Endothelial cell of umbilical vein (primary cell): ENCODE measurements around the gene ZNF285. TPM values are rescaled to one million over a fixed set of nuclear protein-coding genes. Genes with fewer than 3 reads are reported as not detected.

ENCODE experiments used
- BruUV-seq: library from RNA; stranded (reverse); fragments of 400-500 nt; replicated peaks from 2 replicates; lab custom pipeline; 2021; lab: Mats Ljungman, UMichigan
- CTCF ChIA-PET: fragments of 300-600, 350-600 bp; sonication (Branson Sonifier 250); formaldehyde crosslinking; loops from one replicate; lab custom pipeline; 2021; ENCODE audit warnings: antibody characterized with exemption, inconsistent platforms; lab: Charles Lee
- POLR2A ChIA-PET: fragments of 300-600, 350-600 bp; sonication (Branson Sonifier 250); formaldehyde crosslinking; loops from one replicate; lab custom pipeline; 2021; ENCODE audit warnings: antibody characterized with exemption, inconsistent platforms; lab: Charles Lee
- DNase-seq: peaks from one replicate; pipeline ENCODE4 v3.0.0-alpha.2; 2011; ENCODE audit warnings: low read depth, low spot score
- FAIRE-seq: peaks from 2 replicates; lab custom pipeline; 2011; peaks lifted over from hg19 to GRCh38; lab: Jason Lieb, UNC
- H2AFZ ChIP-seq: 2 replicates; pipeline ENCODE4 v1.6.0; 2012; ENCODE audit warnings: low read depth, low read length, control low read depth, inconsistent platforms
- H3K27ac ChIP-seq: 2 replicates; pipeline ENCODE4 v1.5.1; 2011; ENCODE audit warnings: low read depth, mild to moderate bottlenecking, control low read depth, low read length, moderate library complexity; ENCODE audit not compliant: insufficient read depth
- H3K27me3 ChIP-seq, 2 experiments: 2 replicates each; pipeline versions ENCODE4 v1.6.0 to v1.6.1; 2011; ENCODE audit warnings: low read length in 2 of 2, mixed read lengths in 1 of 2; ENCODE audit not compliant: control insufficient read depth in 2 of 2, insufficient read depth in 2 of 2
- H3K36me3 ChIP-seq, 2 experiments: 2 replicates in 1 of 2; 3 replicates in 1 of 2; pipeline ENCODE4 v1.5.1; 2011; ENCODE audit warnings: low read length in 2 of 2, mild to moderate bottlenecking in 1 of 2, moderate library complexity in 1 of 2; ENCODE audit not compliant: control insufficient read depth in 2 of 2, insufficient read depth in 2 of 2; ENCODE audit errors: extremely low read depth in 1 of 2
- H3K4me1 ChIP-seq: 3 replicates; pipeline ENCODE4 v1.5.1; 2011; ENCODE audit warnings: mild to moderate bottlenecking, low read length; ENCODE audit not compliant: control insufficient read depth, insufficient read depth; ENCODE audit errors: extremely low read depth
- H3K4me2 ChIP-seq: 2 replicates; pipeline ENCODE4 v1.6.1; 2011; ENCODE audit warnings: low read length, control low read depth, mixed read lengths; ENCODE audit not compliant: insufficient read depth
- H3K4me3 ChIP-seq, 3 experiments: fragments of 200-600 bp in 1 of 3; sonication (generic), shearing (Covaris generic) in 1 of 3; replicated peaks in 1 of 3; 2 replicates each; pipeline ENCODE4 v1.5.1; 2011 to 2016; ENCODE audit warnings: control low read depth in 3 of 3, low read length in 3 of 3, mild to moderate bottlenecking in 2 of 3, inconsistent platforms in 1 of 3, low read depth in 1 of 3, moderate library complexity in 1 of 3; ENCODE audit not compliant: insufficient read depth in 1 of 3
- H3K79me2 ChIP-seq: 2 replicates; pipeline ENCODE4 v1.6.0; 2012; ENCODE audit warnings: low read length, inconsistent platforms; ENCODE audit not compliant: control insufficient read depth, insufficient read depth
- H3K9ac ChIP-seq: replicated peaks from 2 replicates; pipeline ENCODE3; 2011; ENCODE audit warnings: low read length, control low read depth; ENCODE audit not compliant: insufficient read depth; ENCODE audit errors: extremely low read depth
- H3K9me1 ChIP-seq: replicated peaks from 3 replicates; pipeline ENCODE4 v1.6.0; 2011; ENCODE audit warnings: mild to moderate bottlenecking, low read length; ENCODE audit not compliant: control insufficient read depth, insufficient read depth; ENCODE audit errors: extremely low read depth
- H3K9me3 ChIP-seq: replicated peaks from 2 replicates; pipeline ENCODE4 v1.5.1; 2012; ENCODE audit warnings: low read length, inconsistent platforms; ENCODE audit not compliant: control insufficient read depth, insufficient read depth
- H4K20me1 ChIP-seq: replicated peaks from 2 replicates; pipeline ENCODE3; 2011; ENCODE audit warnings: mild to moderate bottlenecking, low read length; ENCODE audit not compliant: control insufficient read depth, insufficient read depth; ENCODE audit errors: extremely low read depth
- GATA2 ChIP-seq: IDR thresholded peaks from 2 replicates; pipeline ENCODE4 v1.7.0; 2011; ENCODE audit warnings: low read depth, mild to moderate bottlenecking, moderate library complexity, mixed read lengths, low read length; ENCODE audit not compliant: insufficient read length, insufficient read depth
- JUN ChIP-seq: IDR thresholded peaks from 2 replicates; pipeline ENCODE4 v1.6.1; 2011; ENCODE audit warnings: borderline replicate concordance, low read depth; ENCODE audit not compliant: insufficient read length, insufficient read depth
- POLR2AphosphoS5 ChIP-seq: IDR thresholded peaks from 2 replicates; pipeline ENCODE4 v1.6.1; 2012; ENCODE audit warnings: low read depth, mild to moderate bottlenecking, control low read depth, low read length, moderate library complexity; ENCODE audit not compliant: insufficient read depth
- dilution Hi-C: fragments of 300-500 bp; cut with MboI; formaldehyde crosslinking; loops from one replicate; pipeline ENCODE4 v1.15.0; 2019; ENCODE audit warnings: low sequenced_read_pairs; ENCODE audit not compliant: extremely low pct_ligation_motif_present
- intact Hi-C: fragments of 100-400 bp; cut with micrococcal nuclease; formaldehyde crosslinking; loops from one replicate; pipeline ENCODE4 v1.10.0; 2022
- polyA plus RNA-seq, 4 experiments: library from polyadenylated mRNA; depleted of rRNA in 3 of 4; stranded (reverse) in 3 of 4; unstranded in 1 of 4; fragments of >200 nt; gene quantifications; 2 replicates each; pipeline versions ENCODE4 v1.2.1 to v1.2.3, GENCODE V29; 2011 to 2012; ENCODE audit warnings: missing spikeins in 1 of 4
- total RNA-seq: library from RNA; stranded (reverse); gene quantifications from 2 replicates; pipeline ENCODE4 v1.2.3, GENCODE V29; 2021
- TF ChIP-seq, protein P1 (sequence below), 2 donors: IDR thresholded peaks; 1 replicate in 1 of 2; 2 replicates in 1 of 2; pipeline ENCODE4 v1.5.1; 2011; ENCODE audit warnings: low read length in 2 of 2, mild to moderate bottlenecking in 2 of 2, moderate library complexity in 2 of 2, control low read depth in 1 of 2, inconsistent platforms in 1 of 2, low read depth in 1 of 2; ENCODE audit not compliant: insufficient read depth in 1 of 2; ENCODE audit errors: extremely low read depth in 1 of 2
- TF ChIP-seq, protein P2 (sequence below): IDR thresholded peaks from 2 replicates; pipeline ENCODE4 v1.6.1; 2011; ENCODE audit not compliant: insufficient read depth, insufficient read length

The ZNF285 gene
- total and polyA plus RNA-seq, 2 donors (not counting 3 experiments of a cell fraction or from before 2014, with no cell fraction given) = 0.90 to 4.6 TPM

DNA sequence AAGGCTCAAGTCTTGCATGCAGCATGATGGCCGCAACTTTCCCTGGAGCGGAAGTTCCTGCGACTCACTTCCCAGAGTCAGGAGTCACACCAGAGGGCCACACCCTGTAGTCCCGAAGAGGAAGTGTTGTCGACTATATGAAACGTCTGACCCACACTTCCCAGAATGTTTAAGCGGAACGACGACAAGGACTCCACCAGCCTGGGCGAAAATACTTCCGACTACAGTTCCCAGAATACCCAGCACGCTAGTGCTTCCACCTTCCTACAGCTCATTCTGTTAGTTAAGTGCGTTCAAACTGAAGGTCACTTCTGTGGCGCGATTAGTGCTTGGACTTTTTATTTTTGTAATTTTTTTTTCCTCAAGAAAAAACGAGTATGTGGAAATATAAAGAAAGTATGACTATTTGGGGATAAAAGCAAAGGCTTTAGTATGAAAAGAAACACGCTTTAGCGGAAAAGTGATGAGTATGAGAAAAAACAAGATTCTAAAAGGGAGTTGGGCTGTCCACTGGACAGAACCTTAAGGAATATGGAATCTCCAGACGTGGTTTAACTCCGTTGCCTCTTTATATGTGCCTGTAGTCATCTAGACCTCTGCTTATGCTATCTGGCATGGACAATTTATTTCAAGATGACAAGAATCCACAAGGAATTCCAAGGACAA, 29.5 kb downstream of the ZNF285 start:
- dilution Hi-C loops (no loop called here), intact Hi-C loops (no loop called here)
- DNase-seq (no peak), FAIRE-seq (no peak)
- H3K9me1 ChIP-seq = no peaks in the 10 kb centered on the region
- H3K27me3 ChIP-seq = no peaks in the 10 kb centered on the region
- H2AFZ ChIP-seq = no peak overlapping the region
- H3K27ac ChIP-seq = no peak overlapping the region
- ChIA-PET POLR2A (no interaction called here), CTCF (no interaction called here)
- H3K9me3 ChIP-seq = no peaks in the 10 kb centered on the region
- H4K20me1 ChIP-seq = no peaks in the 10 kb centered on the region
- no peak overlapping the region for H3K9ac ChIP-seq
- no peaks in the 10 kb centered on the region for H3K4me1 ChIP-seq
- BruUV-seq = no TSS peak
- H3K4me3 ChIP-seq = no peak overlapping the region
- H3K79me2 ChIP-seq = no peaks in the 10 kb centered on the region
- TF ChIP-seq, protein P1, sequence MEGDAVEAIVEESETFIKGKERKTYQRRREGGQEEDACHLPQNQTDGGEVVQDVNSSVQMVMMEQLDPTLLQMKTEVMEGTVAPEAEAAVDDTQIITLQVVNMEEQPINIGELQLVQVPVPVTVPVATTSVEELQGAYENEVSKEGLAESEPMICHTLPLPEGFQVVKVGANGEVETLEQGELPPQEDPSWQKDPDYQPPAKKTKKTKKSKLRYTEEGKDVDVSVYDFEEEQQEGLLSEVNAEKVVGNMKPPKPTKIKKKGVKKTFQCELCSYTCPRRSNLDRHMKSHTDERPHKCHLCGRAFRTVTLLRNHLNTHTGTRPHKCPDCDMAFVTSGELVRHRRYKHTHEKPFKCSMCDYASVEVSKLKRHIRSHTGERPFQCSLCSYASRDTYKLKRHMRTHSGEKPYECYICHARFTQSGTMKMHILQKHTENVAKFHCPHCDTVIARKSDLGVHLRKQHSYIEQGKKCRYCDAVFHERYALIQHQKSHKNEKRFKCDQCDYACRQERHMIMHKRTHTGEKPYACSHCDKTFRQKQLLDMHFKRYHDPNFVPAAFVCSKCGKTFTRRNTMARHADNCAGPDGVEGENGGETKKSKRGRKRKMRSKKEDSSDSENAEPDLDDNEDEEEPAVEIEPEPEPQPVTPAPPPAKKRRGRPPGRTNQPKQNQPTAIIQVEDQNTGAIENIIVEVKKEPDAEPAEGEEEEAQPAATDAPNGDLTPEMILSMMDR (IDR thresholded peaks at IDR 0.05; ENCODE audit: extremely low read depth in 1 of 2, insufficient read depth in 1 of 2, low read depth in 1 of 2, low read length in 2 of 2) = no peak
- TF ChIP-seq, protein P2, sequence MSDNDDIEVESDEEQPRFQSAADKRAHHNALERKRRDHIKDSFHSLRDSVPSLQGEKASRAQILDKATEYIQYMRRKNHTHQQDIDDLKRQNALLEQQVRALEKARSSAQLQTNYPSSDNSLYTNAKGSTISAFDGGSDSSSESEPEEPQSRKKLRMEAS = no peak
- no peak overlapping the region for H3K4me2 ChIP-seq
- H3K36me3 ChIP-seq = no peaks in the 10 kb centered on the region

DNA sequence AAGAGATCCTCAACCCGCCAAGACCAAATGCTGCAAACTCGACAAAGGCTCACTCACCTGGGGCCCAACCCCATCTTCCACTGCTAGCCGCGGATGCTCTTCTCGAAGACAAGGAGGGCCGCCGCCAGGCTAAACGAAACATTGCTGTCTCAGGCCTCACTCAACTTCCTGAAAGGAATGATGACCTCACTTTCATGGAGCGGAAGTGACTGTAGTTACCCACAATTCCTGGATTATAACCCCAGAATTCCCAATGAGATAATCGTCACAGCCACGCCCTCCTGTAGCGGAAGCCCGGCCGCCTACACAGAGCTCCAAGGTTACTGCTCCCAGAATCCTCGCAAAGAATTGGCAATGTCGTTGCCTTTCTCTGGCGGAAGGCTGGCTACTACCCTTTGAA, 34.4 kb downstream of the ZNF285 start:
- dilution Hi-C loops = no loop called here
- Histone ChIP-seq H3K27ac (no peak overlapping the region), H3K4me3 (no peak overlapping the region), H3K9ac (no peak overlapping the region), H3K79me2 (no peaks in the 10 kb centered on the region), H3K27me3 (no peaks in the 10 kb centered on the region), H3K9me1 (no peaks in the 10 kb centered on the region), H4K20me1 (no peaks in the 10 kb centered on the region), H2AFZ (no peak overlapping the region), H3K4me1 (no peaks in the 10 kb centered on the region), H3K4me2 (no peak overlapping the region), H3K36me3 (no peaks in the 10 kb centered on the region), H3K9me3 (no peaks in the 10 kb centered on the region)
- DNase-seq (peak; percentile 7), FAIRE-seq (no peak)
- ChIA-PET CTCF (no interaction called here), POLR2A (no interaction called here)
- BruUV-seq = no TSS peak
- intact Hi-C loops = no loop called here
- TF ChIP-seq POLR2AphosphoS5 = no peak
- no peak for TF ChIP-seq GATA2
- TF ChIP-seq JUN = peak; percentile 6
